HepG2 (cell line): ENCODE measurements around the gene IMMT. TPM values are rescaled to one million over a fixed set of nuclear protein-coding genes. Genes with fewer than 3 reads are reported as not detected.

ENCODE experiments used
- ARHGAP35 ChIP-seq: sonication (generic); formaldehyde crosslinking; IDR thresholded peaks from 2 replicates; pipeline ENCODE4 v1.9.0; 2022; ENCODE audit warnings: mild to moderate bottlenecking, inconsistent platforms, moderate library complexity, missing genetic modification reagents, borderline replicate concordance
- BCL6 ChIP-seq: IDR thresholded peaks from 2 replicates; pipeline ENCODE4 v1.6.1; 2016; ENCODE audit warnings: missing genetic modification reagents, missing compliant biosample characterization
- CCDC6 ChIP-seq: sonication (generic); formaldehyde crosslinking; IDR thresholded peaks from 2 replicates; pipeline ENCODE4 v1.8.1; 2022; ENCODE audit warnings: mild to moderate bottlenecking, missing genetic modification reagents, moderate library complexity
- DNMT3B ChIP-seq: conservative IDR thresholded peaks from 2 replicates; pipeline ENCODE4 v1.6.1; 2016; ENCODE audit warnings: missing biosample characterization, control low read depth
- FOSL2 ChIP-seq: sonication (generic); formaldehyde crosslinking; IDR thresholded peaks from 2 replicates; pipeline ENCODE4 v1.4.0; 2020; ENCODE audit warnings: missing genetic modification reagents
- NFKBIZ ChIP-seq: IDR thresholded peaks from 2 replicates; pipeline ENCODE4 v1.6.1; 2018; ENCODE audit warnings: missing genetic modification reagents, missing compliant biosample characterization
- PHF8 ChIP-seq: sonication (generic); formaldehyde crosslinking; IDR thresholded peaks from 2 replicates; pipeline ENCODE4 v1.5.0; 2020; ENCODE audit warnings: missing genetic modification reagents
- POLR2G ChIP-seq: fragments of 200-400 bp; formaldehyde crosslinking; IDR thresholded peaks from 2 replicates; pipeline ENCODE4 v1.6.1; 2018; ENCODE audit warnings: mild to moderate bottlenecking, low read depth, low read length, moderate library complexity
- RBFOX2 ChIP-seq: fragments of 200-400 bp; formaldehyde crosslinking; IDR thresholded peaks from 2 replicates; pipeline ENCODE4 v1.6.1; 2017; ENCODE audit warnings: low read depth, mild to moderate bottlenecking, low read length
- RXRB ChIP-seq: IDR thresholded peaks from 2 replicates; pipeline ENCODE4 v1.6.1; 2016; ENCODE audit warnings: borderline replicate concordance, missing genetic modification reagents, missing compliant biosample characterization
- SRSF1 ChIP-seq: fragments of 200-400 bp; formaldehyde crosslinking; optimal IDR thresholded peaks from 2 replicates; pipeline ENCODE3; 2017; ENCODE audit warnings: mild to moderate bottlenecking, low read depth, low read length, moderate library complexity
- TCF12 ChIP-seq, 2 experiments: fragments of 450-650 bp in 1 of 2; sonication (generic) in 1 of 2; formaldehyde crosslinking in 1 of 2; IDR thresholded peaks; 2 replicates each; pipeline versions ENCODE4 v1.6.1 to v1.8.0; 2017 to 2022; ENCODE audit warnings: antibody characterized with exemption in 1 of 2, mild to moderate bottlenecking in 1 of 2, missing genetic modification reagents in 1 of 2, moderate library complexity in 1 of 2
- XRCC5 ChIP-seq: fragments of 200-400 bp; formaldehyde crosslinking; optimal IDR thresholded peaks from 2 replicates; pipeline ENCODE3; 2017; ENCODE audit warnings: mild to moderate bottlenecking, low read length
- YY1 ChIP-seq: IDR thresholded peaks from 2 replicates; pipeline ENCODE4 v1.6.1; 2011; ENCODE audit warnings: low read length, low read depth, moderate library complexity, mild to moderate bottlenecking; ENCODE audit not compliant: insufficient read depth, insufficient replicate concordance
- ZC3H13 ChIP-seq: sonication (generic); formaldehyde crosslinking; IDR thresholded peaks from 2 replicates; pipeline ENCODE4 v1.8.1; 2023; ENCODE audit warnings: mild to moderate bottlenecking, missing genetic modification reagents, moderate library complexity
- ZKSCAN5 ChIP-seq: sonication (generic); formaldehyde crosslinking; IDR thresholded peaks from 2 replicates; pipeline ENCODE4 v1.5.1; 2020; ENCODE audit warnings: mild to moderate bottlenecking, missing genetic modification reagents
- ZNF136 ChIP-seq: sonication (generic); formaldehyde crosslinking; IDR thresholded peaks from 2 replicates; pipeline ENCODE4 v1.8.1; 2022; ENCODE audit warnings: low read depth, mild to moderate bottlenecking, moderate library complexity, missing genetic modification reagents
- ZNF180 ChIP-seq: sonication (generic); formaldehyde crosslinking; IDR thresholded peaks from 2 replicates; pipeline ENCODE4 v1.4.0; 2020; ENCODE audit warnings: low read depth, missing genetic modification reagents, borderline replicate concordance
- ZNF225 ChIP-seq: sonication (generic); formaldehyde crosslinking; IDR thresholded peaks from 2 replicates; pipeline ENCODE4 v1.4.0; 2020; ENCODE audit warnings: mild to moderate bottlenecking, missing genetic modification reagents
- ZNF263 ChIP-seq: sonication (generic); formaldehyde crosslinking; IDR thresholded peaks from 2 replicates; pipeline ENCODE4 v1.4.0; 2020; ENCODE audit warnings: missing genetic modification reagents
- ZNF343 ChIP-seq: sonication (generic); formaldehyde crosslinking; IDR thresholded peaks from 2 replicates; pipeline ENCODE4 v1.4.0; 2020; ENCODE audit warnings: mild to moderate bottlenecking, missing genetic modification reagents
- ZNF709 ChIP-seq: sonication (generic); formaldehyde crosslinking; IDR thresholded peaks from 2 replicates; pipeline ENCODE4 v1.5.0; 2020; ENCODE audit warnings: mild to moderate bottlenecking, missing genetic modification reagents
- ZNF761 ChIP-seq: sonication (generic); formaldehyde crosslinking; conservative IDR thresholded peaks from 2 replicates; pipeline ENCODE4 v1.4.0; 2020; ENCODE audit warnings: mild to moderate bottlenecking, missing genetic modification reagents
- ZNF777 ChIP-seq: sonication (generic); formaldehyde crosslinking; IDR thresholded peaks from 2 replicates; pipeline ENCODE4 v1.4.0; 2020; ENCODE audit warnings: missing genetic modification reagents
- ZNF83 ChIP-seq: sonication (generic); formaldehyde crosslinking; IDR thresholded peaks from 2 replicates; pipeline ENCODE4 v1.4.0; 2020; ENCODE audit warnings: missing genetic modification reagents, mild to moderate bottlenecking, borderline replicate concordance
- ZNF883 ChIP-seq: sonication (generic); formaldehyde crosslinking; IDR thresholded peaks from 2 replicates; pipeline ENCODE4 v1.5.1; 2020; ENCODE audit warnings: mild to moderate bottlenecking, missing genetic modification reagents; ENCODE audit errors: not compliant biosample characterization
- polyA plus RNA-seq, 8 experiments: library from polyadenylated mRNA; depleted of rRNA in 3 of 8; stranded (reverse) in 7 of 8; unstranded in 1 of 8; fragments of >200 nt; fragmentation: Illumina TruSeq in 4 of 8; extraction: Trizol in 4 of 8; gene quantifications; 2 replicates each; pipeline versions ENCODE4 v1.2.1 to v1.2.3, GENCODE V29; 2011 to 2016; ENCODE audit warnings: low read depth in 4 of 8, missing spikeins in 1 of 8, mixed read lengths in 1 of 8; ENCODE audit not compliant: insufficient read depth in 1 of 8
- total RNA-seq, 5 experiments: library from RNA; depleted of rRNA; stranded (reverse); fragments of >200 nt; fragmentation: Illumina TruSeq; extraction: Trizol; gene quantifications; 2 replicates each; pipeline ENCODE4 v1.2.3, GENCODE V29; 2016; ENCODE audit warnings: low read depth in 1 of 5
- TF ChIP-seq, protein P1 (sequence below): sonication (generic); formaldehyde crosslinking; IDR thresholded peaks from 2 replicates; pipeline ENCODE4 v1.4.0; 2020; ENCODE audit warnings: missing genetic modification reagents
- TF ChIP-seq, protein P2 (sequence below): IDR thresholded peaks from 2 replicates; pipeline ENCODE4 v1.6.1; 2018; ENCODE audit warnings: missing genetic modification reagents

IMMT gene
- total and polyA plus RNA-seq, 2 of the 13 experiments (the other 11 are each of a cell fraction or from before 2014, with no cell fraction given), result 63.5 to 119 TPM

DNA sequence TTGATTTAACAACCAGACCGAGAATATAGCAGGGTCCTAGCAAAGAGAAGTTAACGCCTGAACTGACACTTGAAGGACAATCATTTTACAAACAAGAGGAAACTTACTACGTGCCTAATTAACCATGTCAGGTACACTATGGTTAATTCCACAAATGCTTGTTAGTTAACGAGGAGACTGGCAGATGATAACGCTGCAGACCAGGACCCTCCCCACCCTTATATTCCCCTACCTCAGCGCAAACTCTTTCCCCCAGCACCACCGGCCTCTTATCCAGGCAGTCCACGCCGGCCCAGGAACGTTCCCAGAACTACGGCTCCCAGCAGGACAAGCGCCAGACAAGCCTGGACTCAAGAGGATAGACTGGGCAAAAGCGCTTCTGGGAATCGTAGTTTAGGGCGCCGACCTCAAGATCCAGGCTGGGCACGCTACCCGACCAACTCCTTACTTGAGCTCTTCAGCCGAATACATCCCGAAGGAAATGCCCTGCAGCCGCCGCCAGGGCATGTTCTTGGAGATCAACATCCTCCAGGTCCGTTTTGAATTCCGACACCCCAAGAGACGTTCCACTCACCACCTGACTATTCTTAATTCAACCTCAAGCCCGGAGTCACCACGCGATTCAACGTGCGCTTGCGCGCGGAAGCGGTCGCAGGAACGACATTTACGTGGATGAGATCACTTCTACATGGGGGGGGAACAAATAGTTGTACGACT is 89.9 kb downstream of the IMMT start, which contains the start of gene POLR1A (continued):
- no peak for TF ChIP-seq ZNF883 (CRISPR knock-in tag)
- TF ChIP-seq ZNF180 (CRISPR knock-in tag), result peak; percentile 85; the same call in 1 of the 2 replicates
- peak; percentile 14; the same call in 1 of the 2 replicates for TF ChIP-seq ZNF709
- peak; percentile 33 for TF ChIP-seq XRCC5
- no peak for TF ChIP-seq DNMT3B (CRISPR knock-in tag)
- TF ChIP-seq RBFOX2, result peak; percentile 48
- 0 out of 2 replicates have a peak, but pooled peaks have one; percentile 9 for TF ChIP-seq NFKBIZ (CRISPR knock-in tag)
- no peak for TF ChIP-seq TCF12 (IDR thresholded peaks at IDR 0.05)
- no peak for TF ChIP-seq TCF12 (CRISPR knock-in tag; IDR thresholded peaks at IDR 0.05)
- peak; percentile 22; the same call in 1 of the 2 replicates for TF ChIP-seq FOSL2 (CRISPR knock-in tag)
- TF ChIP-seq YY1, result peak; percentile 63
- TF ChIP-seq ZKSCAN5 (CRISPR knock-in tag), result 0 out of 2 replicates have a peak, but pooled peaks have one; percentile 31
- TF ChIP-seq CCDC6 (CRISPR knock-in tag), result peak; percentile 95
- TF ChIP-seq PHF8 (CRISPR knock-in tag), result peak; percentile 92
- TF ChIP-seq ZNF761 (CRISPR knock-in tag), result 0 out of 2 replicates have a peak, but pooled peaks have one; percentile 16
- peak; percentile 36; the same call in 1 of the 2 replicates for TF ChIP-seq ZNF263
- 0 out of 2 replicates have a peak, but pooled peaks have one; percentile 30 for TF ChIP-seq ZC3H13 (CRISPR knock-in tag)
- 0 out of 2 replicates have a peak, but pooled peaks have one; percentile 73 for TF ChIP-seq ZNF136
- TF ChIP-seq RXRB (CRISPR knock-in tag), result no peak
- 0 out of 2 replicates have a peak, but pooled peaks have one; percentile 66 for TF ChIP-seq ZNF83
- TF ChIP-seq SRSF1, result peak; percentile 54
- no peak for TF ChIP-seq ZNF225 (CRISPR knock-in tag)
- TF ChIP-seq ARHGAP35 (CRISPR knock-in tag), result no peak
- TF ChIP-seq BCL6 (CRISPR knock-in tag), result peak; percentile 5; the same call in 1 of the 2 replicates
- no peak for TF ChIP-seq ZNF777 (CRISPR knock-in tag)
- peak; percentile 78 for TF ChIP-seq POLR2G
- TF ChIP-seq, protein P1, sequence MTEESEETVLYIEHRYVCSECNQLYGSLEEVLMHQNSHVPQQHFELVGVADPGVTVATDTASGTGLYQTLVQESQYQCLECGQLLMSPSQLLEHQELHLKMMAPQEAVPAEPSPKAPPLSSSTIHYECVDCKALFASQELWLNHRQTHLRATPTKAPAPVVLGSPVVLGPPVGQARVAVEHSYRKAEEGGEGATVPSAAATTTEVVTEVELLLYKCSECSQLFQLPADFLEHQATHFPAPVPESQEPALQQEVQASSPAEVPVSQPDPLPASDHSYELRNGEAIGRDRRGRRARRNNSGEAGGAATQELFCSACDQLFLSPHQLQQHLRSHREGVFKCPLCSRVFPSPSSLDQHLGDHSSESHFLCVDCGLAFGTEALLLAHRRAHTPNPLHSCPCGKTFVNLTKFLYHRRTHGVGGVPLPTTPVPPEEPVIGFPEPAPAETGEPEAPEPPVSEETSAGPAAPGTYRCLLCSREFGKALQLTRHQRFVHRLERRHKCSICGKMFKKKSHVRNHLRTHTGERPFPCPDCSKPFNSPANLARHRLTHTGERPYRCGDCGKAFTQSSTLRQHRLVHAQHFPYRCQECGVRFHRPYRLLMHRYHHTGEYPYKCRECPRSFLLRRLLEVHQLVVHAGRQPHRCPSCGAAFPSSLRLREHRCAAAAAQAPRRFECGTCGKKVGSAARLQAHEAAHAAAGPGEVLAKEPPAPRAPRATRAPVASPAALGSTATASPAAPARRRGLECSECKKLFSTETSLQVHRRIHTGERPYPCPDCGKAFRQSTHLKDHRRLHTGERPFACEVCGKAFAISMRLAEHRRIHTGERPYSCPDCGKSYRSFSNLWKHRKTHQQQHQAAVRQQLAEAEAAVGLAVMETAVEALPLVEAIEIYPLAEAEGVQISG, result peak; percentile 62
- TF ChIP-seq, protein P2, sequence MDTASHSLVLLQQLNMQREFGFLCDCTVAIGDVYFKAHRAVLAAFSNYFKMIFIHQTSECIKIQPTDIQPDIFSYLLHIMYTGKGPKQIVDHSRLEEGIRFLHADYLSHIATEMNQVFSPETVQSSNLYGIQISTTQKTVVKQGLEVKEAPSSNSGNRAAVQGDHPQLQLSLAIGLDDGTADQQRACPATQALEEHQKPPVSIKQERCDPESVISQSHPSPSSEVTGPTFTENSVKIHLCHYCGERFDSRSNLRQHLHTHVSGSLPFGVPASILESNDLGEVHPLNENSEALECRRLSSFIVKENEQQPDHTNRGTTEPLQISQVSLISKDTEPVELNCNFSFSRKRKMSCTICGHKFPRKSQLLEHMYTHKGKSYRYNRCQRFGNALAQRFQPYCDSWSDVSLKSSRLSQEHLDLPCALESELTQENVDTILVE (CRISPR knock-in tag), result no peak; the same call in 1 of the 2 replicates
- no peak; the same call in 1 of the 2 replicates for TF ChIP-seq ZNF343 (CRISPR knock-in tag)
